ENCODE data around the gene LRGUK.
"Not testable (repeated sequence)": the region's sequence is repeated elsewhere in the genome, so short reads cannot be mapped to it uniquely, and the experiment has no call there.

Gene LRGUK

GRCh38 chr7:134220236-134220635 is 93.1 kb downstream of the LRGUK start:
- in situ Hi-C loops (cut with MboI; ENCODE audit: low sequenced_read_pairs), result no loop called here

DNA sequence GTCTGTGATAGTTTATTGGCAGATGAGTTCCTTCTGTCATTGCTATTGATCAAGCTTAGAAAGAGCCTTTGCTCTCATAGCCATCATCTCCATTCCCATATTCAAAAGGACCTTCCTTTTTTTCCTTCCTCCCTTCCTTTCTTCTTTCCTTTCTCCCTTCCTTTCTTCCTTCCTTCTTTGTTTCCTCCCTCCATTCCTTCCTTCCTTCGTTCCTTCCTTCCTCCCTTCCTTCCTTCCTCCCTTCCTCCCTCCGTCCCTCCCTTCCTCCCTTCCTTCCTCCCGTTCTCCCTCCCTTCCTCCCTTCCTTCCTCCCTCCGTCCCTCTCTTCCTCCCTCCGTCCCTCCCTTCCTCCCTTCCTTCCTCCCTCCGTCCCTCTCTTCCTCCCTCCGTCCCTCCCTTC is 104.2 kb downstream of the LRGUK start:
- in situ Hi-C loops (cut with MboI; ENCODE audit: low sequenced_read_pairs), result not testable (repeated sequence)

- in situ Hi-C loops (cut with MboI; ENCODE audit: low sequenced_read_pairs), result no loop called here
Measured at GRCh38 chr7:134234216-134234615, 107.1 kb downstream of the LRGUK start.

GRCh38 chr7:134245253-134245652 is 118.1 kb downstream of the LRGUK start:
- in situ Hi-C loops (cut with MboI; ENCODE audit: low sequenced_read_pairs), result no loop called here

DNA sequence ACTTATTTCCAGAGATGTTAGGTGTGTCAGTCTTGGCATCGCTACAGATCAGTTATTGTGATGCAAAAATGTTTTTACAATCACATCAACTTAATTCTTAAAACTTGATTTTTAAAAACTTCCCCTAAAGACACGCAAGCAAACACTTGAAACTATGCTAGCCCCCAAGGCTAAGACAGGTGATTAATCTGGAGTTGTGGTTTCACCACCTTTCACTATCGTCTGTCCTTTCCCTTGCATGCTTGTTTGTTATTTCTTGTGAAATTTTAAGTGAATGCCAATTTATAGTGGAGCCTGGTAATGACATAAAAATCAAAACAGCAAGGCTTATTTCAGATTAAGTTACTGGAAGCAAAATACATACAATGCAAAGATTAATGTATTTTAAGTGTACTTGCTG is 119.2 kb downstream of the LRGUK start:
- in situ Hi-C loops (cut with MboI; ENCODE audit: low sequenced_read_pairs), result no loop called here

DNA sequence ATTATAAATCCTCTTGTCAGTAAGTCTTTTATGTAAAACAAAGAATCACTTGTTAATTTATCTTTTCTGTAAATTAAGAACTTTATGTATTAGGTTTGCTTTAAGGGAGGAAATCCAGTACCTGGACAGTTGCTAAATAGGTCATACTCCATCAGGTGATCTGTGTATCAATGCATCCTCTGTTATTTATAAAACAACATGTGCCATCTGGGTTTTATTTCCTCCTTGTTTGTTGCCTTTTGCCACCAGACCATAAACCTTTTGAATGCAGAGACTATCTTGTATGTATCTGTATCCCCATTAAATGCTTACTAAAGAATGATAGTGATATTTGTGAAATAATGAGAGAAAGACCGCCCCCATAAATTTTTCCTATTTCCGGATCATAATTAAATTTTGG is 119.6 kb downstream of the LRGUK start:
- in situ Hi-C loops (cut with MboI; ENCODE audit: low sequenced_read_pairs), result no loop called here

GRCh38 chr7:134248196-134248595 is 121.1 kb downstream of the LRGUK start:
- in situ Hi-C loops (cut with MboI; ENCODE audit: low sequenced_read_pairs), result no loop called here

DNA sequence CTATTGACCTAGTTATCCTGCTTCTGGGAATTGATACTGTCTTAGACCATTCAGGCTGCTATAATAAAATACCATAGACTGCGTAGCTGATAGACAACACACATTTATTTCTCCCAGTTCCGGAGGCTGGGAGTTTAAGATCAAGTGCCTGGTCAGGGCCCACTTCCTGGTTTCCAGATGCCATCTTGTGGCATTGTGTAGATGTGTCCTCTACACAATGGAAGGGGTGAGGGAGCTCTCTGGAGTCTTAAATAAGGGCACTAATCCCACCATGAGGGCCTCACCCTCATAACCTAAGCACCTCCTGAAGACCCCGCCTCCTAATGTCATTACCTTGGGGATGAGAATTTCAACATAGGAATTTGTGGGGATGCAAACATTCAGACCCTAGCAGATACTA is 127.2 kb downstream of the LRGUK start:
- in situ Hi-C loops (cut with MboI; ENCODE audit: low sequenced_read_pairs), result no loop called here

DNA sequence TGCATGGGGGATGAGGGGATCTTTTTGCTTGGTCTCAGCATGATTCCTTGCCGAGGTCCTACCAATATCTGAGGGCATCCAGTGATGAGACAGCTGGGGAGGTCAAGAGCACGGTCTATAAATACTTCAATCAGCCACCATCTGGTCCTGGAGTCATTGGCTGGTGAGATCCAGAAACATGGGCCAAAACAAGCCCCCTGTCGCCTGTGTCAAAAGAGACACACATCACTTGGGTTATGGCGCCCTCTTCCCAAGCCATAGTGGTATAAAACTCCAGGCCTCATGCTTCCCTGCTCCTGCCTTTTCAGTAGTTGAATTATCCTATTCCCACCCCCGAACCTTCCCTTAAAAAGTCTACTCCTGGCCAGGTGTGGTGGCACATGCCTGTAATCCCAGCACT is 128.7 kb downstream of the LRGUK start:
- in situ Hi-C loops (cut with MboI; ENCODE audit: low sequenced_read_pairs), result no loop called here

GRCh38 chr7:134262322-134262721 is 135.2 kb downstream of the LRGUK start:
- in situ Hi-C loops (cut with MboI; ENCODE audit: low sequenced_read_pairs), result no loop called here

GRCh38 chr7:134276951-134277350 is 149.8 kb downstream of the LRGUK start:
- in situ Hi-C loops (cut with MboI; ENCODE audit: low sequenced_read_pairs), result no loop called here

- in situ Hi-C loops (cut with MboI; ENCODE audit: low sequenced_read_pairs), result no loop called here
Measured at GRCh38 chr7:134278502-134279153, 151.5 kb downstream of the LRGUK start.

DNA sequence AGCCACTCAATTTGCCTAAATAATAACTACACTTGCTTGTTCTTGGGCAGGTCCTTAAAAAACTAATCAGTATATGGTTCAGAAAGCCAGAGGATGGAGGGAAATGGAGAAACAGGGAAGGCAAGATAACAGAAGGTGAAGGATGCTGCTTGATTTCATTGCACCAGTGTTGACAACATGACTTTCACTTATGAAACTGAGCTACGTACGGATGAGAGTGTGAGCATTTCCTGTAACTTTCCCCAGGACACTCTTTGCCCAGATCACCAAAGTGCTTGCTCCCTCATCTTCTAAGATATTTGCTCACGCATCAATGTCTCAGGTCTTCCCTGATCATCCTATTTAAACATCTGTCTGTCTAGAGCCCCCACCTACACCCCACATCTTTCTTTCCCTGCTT is 152.2 kb downstream of the LRGUK start:
- in situ Hi-C loops (cut with MboI; ENCODE audit: low sequenced_read_pairs), result no loop called here

DNA sequence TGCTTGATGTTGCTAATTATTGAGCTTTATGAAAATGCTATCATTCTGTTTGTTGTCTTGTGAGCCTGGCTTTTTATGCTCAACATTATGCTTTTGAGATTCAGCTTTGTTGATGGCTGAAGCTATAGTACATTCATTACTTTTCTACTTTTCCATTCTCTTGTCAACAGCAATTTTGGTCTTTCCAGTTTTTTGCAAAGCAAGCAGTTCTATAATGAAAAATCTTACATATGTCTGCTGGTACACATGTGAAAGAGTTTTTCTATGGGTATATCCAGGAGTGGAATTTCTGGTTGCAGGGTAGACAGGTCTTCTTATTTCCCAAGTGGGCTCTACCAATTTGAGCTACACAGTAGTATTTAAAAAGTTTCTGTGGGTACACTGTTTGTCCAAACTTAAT is 152.8 kb downstream of the LRGUK start:
- in situ Hi-C loops (cut with MboI; ENCODE audit: low sequenced_read_pairs), result no loop called here

- in situ Hi-C loops (cut with MboI; ENCODE audit: low sequenced_read_pairs), result no loop called here
Measured at GRCh38 chr7:134280508-134280907, 153.4 kb downstream of the LRGUK start.

- in situ Hi-C loops (cut with MboI; ENCODE audit: low sequenced_read_pairs), result no loop called here
Measured at GRCh38 chr7:134284011-134284410, 156.9 kb downstream of the LRGUK start.

GRCh38 chr7:134284952-134285351 is 157.8 kb downstream of the LRGUK start:
- in situ Hi-C loops (cut with MboI; ENCODE audit: low sequenced_read_pairs), result no loop called here

DNA sequence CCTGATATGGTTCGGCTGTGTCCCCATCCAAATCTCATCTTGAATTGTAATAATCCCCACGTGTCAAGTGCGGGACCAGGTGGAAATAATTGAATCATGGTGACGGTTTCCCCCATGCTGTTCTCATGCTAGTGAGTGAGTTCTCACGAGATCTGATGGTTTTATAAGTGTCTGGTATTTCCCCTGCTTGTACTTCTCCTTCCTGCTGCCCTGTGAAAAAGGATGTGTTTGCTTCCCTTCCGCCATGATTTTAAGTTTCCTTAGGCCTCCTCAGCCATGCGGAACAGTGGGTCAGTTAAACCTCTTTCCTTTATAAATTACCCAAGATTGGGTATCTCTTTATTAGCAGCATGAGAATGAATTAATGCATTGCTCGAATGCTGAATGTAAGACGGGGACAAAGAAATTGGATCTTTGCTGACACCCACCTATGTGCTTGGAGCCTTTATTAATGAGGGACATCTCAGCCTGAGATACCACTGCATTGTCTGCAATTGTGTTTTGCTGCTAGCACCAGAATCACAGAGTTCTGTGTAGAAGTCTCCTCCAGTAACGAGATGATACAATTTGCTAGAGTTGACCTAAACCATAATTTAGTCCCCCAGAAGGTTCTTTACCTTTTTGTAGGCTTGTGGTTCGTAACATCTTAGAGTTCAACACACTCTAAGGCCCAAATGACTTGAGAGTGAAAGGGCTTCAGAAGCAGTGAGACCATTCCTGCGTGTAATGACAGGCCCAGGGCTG is 160.9 kb downstream of the LRGUK start:
- in situ Hi-C loops (cut with MboI; ENCODE audit: low sequenced_read_pairs), result no loop called here

GRCh38 chr7:134289423-134289822 is 162.3 kb downstream of the LRGUK start:
- in situ Hi-C loops (cut with MboI; ENCODE audit: low sequenced_read_pairs), result no loop called here

GRCh38 chr7:134289841-134290240 is 162.7 kb downstream of the LRGUK start:
- in situ Hi-C loops (cut with MboI; ENCODE audit: low sequenced_read_pairs), result no loop called here

DNA sequence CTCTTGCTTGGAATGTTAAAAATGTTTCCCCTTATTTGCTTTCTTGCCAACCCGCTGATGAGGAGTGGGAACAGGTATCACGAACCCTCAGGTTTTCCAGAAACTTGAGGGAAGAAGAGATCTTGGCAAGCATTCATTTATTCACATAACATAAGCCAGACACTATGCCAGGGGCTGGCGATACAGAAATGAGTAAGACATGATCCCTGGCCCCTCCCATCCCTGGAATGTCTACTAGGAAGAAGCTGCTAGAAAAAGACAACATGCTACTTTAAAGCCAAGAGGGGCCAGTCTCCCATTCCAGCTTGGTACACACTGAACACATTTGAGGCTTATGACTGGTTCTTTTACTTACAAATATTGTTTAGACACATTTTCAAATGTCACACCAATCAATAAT is 163.1 kb downstream of the LRGUK start:
- in situ Hi-C loops (cut with MboI; ENCODE audit: low sequenced_read_pairs), result no loop called here

- in situ Hi-C loops (cut with MboI; ENCODE audit: low sequenced_read_pairs), result no loop called here
Measured at GRCh38 chr7:134293002-134293740, 166.0 kb downstream of the LRGUK start.
